Fibroblast of upper back skin (primary cell): ENCODE measurements around the gene LHX2.
A peak's percentile ranks its signal among the peaks of the same experiment; 100 is the strongest.

Experiments
- DNase-seq: peaks from one replicate; pipeline ENCODE4 v3.0.0-alpha.2; 2013

LHX2 gene

GRCh38 chr9:124014211-124014955 lies 2.8 kb downstream of the LHX2 start:
- DNase-seq = no peak

- no peak for DNase-seq
Observed at GRCh38 chr9:124014956-124015660, 3.5 kb downstream of the LHX2 start.

- no peak for DNase-seq
Observed at GRCh38 chr9:124015661-124016131, 4.1 kb downstream of the LHX2 start.

- no peak for DNase-seq
Observed at GRCh38 chr9:124016175-124017050, 4.8 kb downstream of the LHX2 start.

- no peak for DNase-seq
Observed at GRCh38 chr9:124017051-124017928, 5.7 kb downstream of the LHX2 start.

- DNase-seq = no peak
Observed at GRCh38 chr9:124017929-124018729, 6.6 kb downstream of the LHX2 start.

GRCh38 chr9:124018730-124019697 lies 7.4 kb downstream of the LHX2 start:
- DNase-seq = no peak

GRCh38 chr9:124019771-124020519 lies 8.4 kb downstream of the LHX2 start:
- no peak for DNase-seq

GRCh38 chr9:124020520-124021384 lies 9.2 kb downstream of the LHX2 start:
- no peak for DNase-seq

- no peak for DNase-seq
Observed at GRCh38 chr9:124021385-124021769, 9.8 kb downstream of the LHX2 start.

GRCh38 chr9:124022201-124023121 lies 10.9 kb downstream of the LHX2 start:
- no peak for DNase-seq

GRCh38 chr9:124024107-124024506 lies 12.5 kb downstream of the LHX2 start:
- no peak for DNase-seq

GRCh38 chr9:124029617-124030016 lies 18.0 kb downstream of the LHX2 start:
- DNase-seq = no peak

- peak; percentile 72 for DNase-seq
Observed at GRCh38 chr9:124030969-124031451, 19.4 kb downstream of the LHX2 start.

- no peak for DNase-seq
Observed at GRCh38 chr9:124032247-124032646, 20.7 kb downstream of the LHX2 start.

GRCh38 chr9:124033348-124033747 lies 21.8 kb downstream of the LHX2 start:
- DNase-seq = no peak

- DNase-seq = no peak
Observed at GRCh38 chr9:124033967-124034366, 22.4 kb downstream of the LHX2 start.
